ENCODE measurements around the gene JAZF1.

- TF ChIP-seq CTCF (IDR thresholded peaks at IDR 0.05) (no peak), POLR2A (IDR thresholded peaks at IDR 0.05) (no peak)
These were observed 381.4 kb downstream of the JAZF1 start for GRCh38 chr7:27799212-27799611.

Measured in testis (tissue), 2 donors.